HG03575 (cell line): Measurements from ENCODE around the gene TOR1AIP2.

Experiments used
- ATAC-seq: cut with Tn5 transposase; IDR thresholded peaks from one replicate; pipeline ENCODE4 v1.9.1; 2021; ENCODE audit not compliant: unreplicated experiment, insufficient number of reproducible peaks, low FRiP score; ENCODE audit errors: extremely low read depth

Gene TOR1AIP2

DNA sequence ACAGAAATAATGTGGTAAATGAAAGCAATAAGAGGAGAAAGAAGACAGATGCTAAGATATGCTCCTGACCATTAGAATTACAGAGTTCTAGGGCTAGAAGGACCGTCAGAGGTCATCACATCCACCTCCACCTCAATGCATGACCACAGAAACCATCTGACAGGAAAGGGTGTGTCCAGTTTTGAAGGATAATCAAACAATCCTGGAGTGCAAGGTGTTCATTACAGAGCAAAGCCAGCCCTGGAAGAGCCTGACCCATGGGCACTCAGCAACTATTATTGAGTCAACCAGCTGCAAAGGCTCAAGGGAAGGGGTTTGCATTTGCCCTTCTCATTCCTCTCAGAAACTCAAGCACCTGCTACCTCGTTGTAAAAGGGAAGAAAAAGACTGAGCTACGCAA, 46.4 kb downstream of the TOR1AIP2 start:
- no peak for ATAC-seq

DNA sequence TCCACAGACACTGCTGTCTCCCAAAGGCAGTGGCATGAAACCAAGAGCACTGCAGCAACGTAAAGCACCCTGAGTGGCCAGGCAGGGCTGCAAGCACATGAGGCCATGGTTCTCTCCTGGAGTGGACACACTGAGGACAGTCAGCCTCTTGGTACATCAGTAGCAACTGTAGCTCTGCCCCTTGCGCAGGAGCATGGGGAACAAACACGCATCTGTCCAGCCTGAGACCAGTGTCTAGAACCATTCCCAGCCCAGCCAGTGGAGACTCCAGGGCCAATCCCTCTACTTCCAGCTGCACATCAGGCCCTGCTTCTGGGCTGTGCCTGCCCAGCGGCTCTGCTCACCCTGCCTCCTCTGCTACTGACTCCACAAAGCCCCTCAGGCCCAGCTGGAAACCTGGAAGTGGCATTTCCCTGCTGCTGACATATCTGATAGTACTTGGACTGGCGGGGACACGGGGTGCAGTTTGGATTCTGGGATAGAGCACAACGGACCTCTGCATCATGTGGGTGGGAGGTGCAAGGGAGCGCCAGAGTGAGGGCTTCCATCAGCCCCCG, 49.0 kb downstream of the TOR1AIP2 start:
- ATAC-seq, result no peak

GRCh38 chr1:179826626-179827280, 50.9 kb downstream of the TOR1AIP2 start:
- no peak for ATAC-seq

DNA sequence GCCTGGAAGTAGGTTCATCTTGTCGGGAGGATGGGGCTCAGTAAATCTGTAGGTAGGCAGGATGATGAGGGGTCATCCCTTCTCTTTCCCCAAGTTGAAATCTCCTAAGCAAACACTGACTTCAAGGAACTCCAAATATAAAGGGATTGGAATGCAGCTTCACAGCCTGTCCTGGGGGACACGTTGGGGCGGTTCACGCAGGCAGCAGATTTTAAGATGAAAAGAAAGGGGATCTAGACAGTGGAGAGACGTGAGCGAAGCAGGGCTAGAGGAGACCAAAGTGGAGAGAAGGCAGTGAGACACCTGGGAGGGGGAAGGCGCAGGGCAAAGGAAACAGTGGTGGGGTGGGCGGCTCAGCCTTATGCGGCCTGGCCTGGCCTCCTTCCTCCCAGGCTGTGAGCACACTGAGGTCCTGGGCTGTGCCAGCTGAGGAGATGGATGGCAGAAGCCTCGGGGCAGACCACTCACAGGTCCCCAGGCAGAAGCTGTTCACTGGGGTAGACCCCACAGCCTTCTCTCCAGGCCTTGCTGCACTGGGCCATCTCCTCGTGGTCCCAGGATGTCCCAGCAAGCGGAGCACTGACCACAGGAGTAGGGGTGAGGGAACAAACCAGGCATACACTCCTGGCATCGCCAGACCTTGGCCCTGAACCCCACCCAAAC, 51.7 kb downstream of the TOR1AIP2 start:
- ATAC-seq, result no peak

DNA sequence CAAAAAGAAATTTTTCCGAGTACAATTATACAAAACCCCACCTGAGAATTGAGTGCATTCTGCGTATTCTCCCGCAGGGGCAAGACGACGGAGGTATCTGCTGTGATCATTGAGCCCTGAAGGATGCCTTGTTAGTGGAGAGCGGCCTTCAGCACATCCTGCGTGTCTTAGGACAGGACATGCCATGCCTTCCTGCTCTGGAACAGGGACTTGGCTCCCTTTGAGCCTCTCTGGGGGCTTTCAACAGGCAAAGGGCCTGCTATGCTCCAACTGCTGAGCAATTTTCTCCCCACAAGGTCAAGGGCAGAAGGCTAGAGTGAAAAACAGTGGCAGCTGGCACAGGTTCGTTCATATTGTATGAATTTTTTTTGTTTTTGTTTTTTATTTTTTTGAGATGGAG, 52.4 kb downstream of the TOR1AIP2 start:
- ATAC-seq, result no peak

- no peak for ATAC-seq
These were observed 53.3 kb downstream of the TOR1AIP2 start for GRCh38 chr1:179824265-179824664.

DNA sequence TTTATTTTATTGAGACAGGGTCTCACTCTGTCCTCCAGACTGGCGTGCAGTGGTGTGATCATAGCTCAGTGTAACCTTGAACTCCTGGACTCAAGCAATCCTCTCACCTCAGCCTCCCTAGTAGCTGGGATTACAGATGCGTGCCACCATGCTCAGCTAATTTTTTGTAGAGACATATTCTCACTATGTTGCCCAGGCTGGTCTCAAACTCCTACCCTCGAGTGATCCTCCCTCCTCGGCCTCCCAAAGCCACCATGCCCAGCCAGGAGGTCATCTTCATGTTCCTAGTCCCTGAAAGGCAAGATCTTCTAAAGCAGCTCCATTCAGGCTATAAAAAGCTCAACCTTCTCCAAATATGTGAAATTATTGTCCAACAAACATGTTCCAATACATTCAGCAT, 53.9 kb downstream of the TOR1AIP2 start:
- ATAC-seq, result no peak

DNA sequence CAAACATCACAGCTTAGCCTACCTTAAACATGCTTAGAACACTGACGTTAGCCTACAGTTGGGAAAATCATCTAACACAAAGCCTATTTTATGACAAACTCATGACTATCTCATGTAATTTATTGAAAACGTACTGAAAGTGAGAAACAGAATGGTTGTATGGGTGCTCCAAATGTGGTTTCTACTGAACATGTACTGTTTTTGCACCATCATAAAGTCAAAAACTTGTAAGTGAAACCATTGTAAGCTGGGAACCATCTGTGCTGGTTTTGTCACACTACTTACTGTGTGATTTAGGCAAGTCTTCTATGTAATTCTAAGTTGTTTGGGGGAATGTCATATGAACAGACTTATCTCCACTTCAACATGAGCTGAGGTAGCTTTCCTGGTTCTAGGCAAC, 55.5 kb downstream of the TOR1AIP2 start:
- no peak for ATAC-seq

DNA sequence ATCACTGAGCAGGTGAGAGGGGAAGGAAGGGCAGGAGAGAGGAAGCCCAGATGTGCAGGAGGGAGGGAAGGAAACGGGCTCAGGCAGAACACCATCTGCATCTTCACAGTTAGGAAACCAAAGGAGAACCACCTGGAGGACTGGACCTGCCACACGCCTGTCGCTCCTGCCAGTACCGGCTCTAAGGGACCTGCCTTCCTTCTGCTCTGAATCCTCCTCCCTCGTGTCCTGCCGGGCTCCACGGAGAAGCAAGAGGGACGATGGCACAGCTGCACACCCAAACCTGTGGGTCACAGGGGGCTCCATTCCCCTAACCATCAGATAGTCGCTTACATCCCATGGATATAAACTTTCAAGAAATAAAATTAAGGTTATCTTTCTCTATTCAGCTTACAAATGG, 56.1 kb downstream of the TOR1AIP2 start:
- no peak for ATAC-seq

DNA sequence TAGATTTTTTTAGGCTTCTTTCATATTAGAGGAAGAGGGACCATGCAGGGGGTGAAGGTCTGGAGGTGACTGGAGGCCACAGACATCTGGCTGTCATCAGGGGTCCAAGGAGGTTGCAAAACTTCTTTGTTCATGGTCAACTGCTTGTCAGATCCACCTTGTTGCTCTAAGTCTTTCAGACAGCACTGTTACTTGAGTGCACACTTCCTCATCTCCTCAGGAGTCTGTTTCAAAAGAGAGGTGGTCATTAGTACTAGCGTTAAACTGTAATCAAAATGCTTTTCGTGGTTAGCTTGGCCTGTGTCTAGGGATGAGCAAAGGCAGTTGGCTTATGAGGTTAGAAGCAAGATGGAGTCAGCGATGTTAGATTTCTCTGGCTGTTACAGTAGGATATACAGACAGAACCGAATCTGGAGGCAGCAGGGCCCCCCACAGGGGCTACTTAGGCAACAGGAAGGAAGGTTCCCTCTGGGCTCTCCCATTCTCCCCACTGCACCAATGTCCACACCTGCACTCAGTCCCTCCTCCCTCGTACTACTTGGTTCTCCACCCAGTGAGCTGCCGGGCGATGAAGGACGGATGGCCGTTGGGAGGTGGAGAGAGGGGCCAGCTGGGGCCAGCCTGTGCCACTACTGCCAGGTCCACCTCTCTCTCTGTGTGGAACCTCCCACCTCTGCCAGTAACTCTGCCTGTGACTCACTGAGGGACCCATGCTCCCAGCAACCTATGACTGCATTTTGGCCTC, 57.2 kb downstream of the TOR1AIP2 start:
- no peak for ATAC-seq

DNA sequence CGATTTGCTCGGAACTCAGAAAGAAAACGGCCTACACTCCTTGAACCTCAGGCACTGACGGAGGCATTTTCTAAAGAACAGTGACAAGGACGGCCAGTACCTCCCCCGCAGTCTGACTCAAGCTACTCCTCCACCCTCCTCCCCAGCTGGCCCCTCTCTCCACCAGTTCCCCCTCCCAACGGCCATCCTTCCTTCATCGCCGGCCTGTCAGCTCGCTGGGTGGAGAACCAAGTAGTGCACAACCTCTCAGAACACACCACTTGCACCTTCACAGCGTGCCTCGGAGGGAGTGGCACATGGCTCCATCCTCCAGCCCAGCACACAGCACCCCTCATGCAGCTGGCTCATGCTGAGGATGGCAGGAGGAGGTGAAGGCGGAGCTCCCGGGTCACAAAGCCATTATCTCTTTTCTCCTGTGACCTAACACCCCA, 58.8 kb downstream of the TOR1AIP2 start:
- no peak for ATAC-seq

DNA sequence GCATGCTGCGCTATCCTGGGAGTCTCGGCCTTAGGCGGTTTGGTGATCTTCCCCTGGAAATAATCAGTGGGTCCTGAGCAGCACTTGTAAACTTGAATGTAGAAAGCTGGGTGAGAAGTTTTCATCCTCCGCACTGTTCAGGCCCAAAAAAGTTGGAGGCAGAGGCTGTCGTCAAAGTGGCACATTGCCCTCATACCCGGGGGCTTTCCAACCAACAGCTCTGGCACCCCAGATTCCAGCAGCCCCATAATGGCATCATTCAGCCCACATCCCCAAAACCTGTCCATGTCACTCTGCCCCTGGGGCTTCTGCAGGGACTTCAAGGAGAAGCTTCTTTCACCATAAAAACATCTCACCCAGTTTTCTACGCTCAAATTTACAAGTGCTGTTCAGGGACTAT, 59.3 kb downstream of the TOR1AIP2 start:
- no peak for ATAC-seq

DNA sequence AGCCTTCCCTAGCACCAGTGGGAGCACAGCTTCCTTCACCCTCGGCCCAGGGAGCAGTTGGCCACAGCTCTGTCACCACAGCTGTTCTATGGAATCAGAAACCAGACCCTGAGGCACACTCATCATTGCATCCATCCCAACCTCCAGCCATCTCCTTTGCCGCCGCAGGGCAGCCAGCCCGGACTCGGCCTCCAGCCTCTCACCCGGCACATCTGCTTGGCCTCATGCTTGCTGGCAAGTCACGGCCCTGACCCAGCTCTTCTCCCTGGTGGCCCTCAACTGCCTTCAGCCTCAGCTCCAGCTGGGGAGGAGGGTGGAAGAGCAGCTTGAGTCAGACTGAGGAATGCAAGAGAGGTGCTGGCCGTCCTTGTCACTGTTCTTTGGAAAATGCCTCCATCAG, 59.8 kb downstream of the TOR1AIP2 start:
- ATAC-seq, result no peak

- no peak for ATAC-seq
These were observed 60.5 kb downstream of the TOR1AIP2 start for GRCh38 chr1:179817056-179817455.

DNA sequence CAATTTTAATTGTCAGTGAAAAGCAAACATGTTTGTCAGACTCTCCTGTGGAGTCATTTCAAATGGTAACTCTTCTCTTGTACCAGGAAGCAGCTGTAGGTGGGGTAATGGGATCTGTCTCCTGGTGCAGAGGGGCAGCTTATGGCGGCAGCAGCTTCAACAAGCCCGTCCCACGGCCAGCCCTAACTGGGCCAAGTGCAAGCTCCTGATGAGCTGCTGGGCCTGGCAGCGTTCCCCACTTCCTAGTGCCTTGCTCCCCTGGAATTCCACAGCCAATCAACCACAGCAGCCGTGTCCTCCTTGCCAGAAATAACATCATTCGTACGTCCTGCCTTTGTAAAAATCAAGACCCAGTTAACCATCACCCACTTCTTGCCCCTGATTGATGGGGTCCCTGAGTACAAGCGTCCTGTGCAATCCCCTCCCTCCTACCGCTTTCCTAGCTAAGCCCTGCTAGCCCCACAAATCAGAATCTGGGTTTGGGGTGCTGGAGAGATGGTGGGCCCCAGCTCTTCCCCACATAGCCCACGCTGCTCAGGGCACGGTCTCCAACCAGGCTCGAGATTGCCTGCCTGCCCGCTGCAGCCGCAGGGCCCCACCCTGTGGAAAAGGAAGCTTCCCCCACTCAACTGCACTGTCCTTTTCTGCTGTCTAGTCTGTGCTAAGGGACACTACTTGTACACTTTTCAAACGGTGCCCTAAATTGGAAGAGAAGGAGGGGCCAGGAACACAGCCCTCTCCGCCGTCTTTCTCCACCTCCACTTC, 61.2 kb downstream of the TOR1AIP2 start:
- ATAC-seq, result no peak

- no peak for ATAC-seq
These were observed 62.0 kb downstream of the TOR1AIP2 start for GRCh38 chr1:179815641-179816040.

DNA sequence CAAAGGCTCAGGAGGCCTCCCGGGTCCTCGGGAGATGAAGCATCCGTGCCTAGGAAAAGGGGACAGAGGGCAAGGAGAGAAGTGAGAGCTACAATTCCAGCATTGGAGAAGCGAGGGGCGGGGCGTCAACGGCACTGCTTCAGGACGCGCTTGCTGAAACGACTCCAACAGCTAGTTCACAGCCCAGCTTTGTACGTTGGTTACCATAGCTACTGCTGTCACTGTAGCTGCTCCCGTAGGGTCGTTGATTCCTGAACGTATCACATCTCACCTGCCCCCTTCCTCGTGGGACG, 63.1 kb downstream of the TOR1AIP2 start:
- no peak for ATAC-seq

GRCh38 chr1:179813626-179814545, 63.7 kb downstream of the TOR1AIP2 start:
- no peak for ATAC-seq
